Embryonic facial prominence (tissue), 1 donor: Measurements from ENCODE around the gene RARA.

Experiments
- DNase-seq: peaks from one replicate; pipeline ENCODE4 v3.0.0-alpha.2; 2016; ENCODE audit errors: extremely low spot score

Gene RARA

DNA sequence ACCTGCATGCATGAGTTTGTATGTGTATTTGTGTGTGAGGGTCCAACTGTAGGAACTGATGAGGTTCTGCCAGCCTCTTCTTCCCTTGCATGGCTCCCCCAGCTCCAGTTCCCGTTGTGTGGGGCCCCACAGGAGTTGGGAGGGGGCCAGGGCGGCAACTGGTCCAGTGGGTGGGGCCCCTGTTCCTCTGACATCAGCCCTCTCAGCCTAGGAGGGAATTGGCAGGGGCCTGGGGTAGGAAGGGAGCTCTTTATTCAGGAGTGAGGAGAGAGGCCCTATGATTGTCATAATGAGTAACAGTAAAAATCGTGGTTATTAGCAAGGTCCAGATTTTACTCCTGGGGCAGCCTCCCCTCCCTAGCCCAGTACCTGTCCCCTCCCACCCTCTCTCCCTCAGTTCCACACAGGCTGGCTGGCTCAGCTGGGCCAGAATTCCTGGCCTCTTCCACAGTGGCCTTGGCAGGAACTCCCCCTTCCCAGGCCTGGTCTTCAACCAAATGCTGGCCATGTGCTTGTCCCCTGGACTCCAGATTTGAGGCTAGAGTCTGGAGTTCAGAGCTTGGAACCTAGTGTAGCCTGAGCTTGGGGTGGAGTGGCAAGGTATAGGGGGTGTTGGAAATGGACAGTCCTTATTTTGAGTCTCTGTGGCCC is 18.9 kb downstream of the RARA start:
- DNase-seq: no peak

GRCh38 chr17:40328386-40328766 is 19.4 kb downstream of the RARA start:
- no peak for DNase-seq

- DNase-seq: no peak
Observed at GRCh38 chr17:40329839-40330794, 21.1 kb downstream of the RARA start.

GRCh38 chr17:40330850-40331470 is 22.0 kb downstream of the RARA start:
- DNase-seq: no peak

DNA sequence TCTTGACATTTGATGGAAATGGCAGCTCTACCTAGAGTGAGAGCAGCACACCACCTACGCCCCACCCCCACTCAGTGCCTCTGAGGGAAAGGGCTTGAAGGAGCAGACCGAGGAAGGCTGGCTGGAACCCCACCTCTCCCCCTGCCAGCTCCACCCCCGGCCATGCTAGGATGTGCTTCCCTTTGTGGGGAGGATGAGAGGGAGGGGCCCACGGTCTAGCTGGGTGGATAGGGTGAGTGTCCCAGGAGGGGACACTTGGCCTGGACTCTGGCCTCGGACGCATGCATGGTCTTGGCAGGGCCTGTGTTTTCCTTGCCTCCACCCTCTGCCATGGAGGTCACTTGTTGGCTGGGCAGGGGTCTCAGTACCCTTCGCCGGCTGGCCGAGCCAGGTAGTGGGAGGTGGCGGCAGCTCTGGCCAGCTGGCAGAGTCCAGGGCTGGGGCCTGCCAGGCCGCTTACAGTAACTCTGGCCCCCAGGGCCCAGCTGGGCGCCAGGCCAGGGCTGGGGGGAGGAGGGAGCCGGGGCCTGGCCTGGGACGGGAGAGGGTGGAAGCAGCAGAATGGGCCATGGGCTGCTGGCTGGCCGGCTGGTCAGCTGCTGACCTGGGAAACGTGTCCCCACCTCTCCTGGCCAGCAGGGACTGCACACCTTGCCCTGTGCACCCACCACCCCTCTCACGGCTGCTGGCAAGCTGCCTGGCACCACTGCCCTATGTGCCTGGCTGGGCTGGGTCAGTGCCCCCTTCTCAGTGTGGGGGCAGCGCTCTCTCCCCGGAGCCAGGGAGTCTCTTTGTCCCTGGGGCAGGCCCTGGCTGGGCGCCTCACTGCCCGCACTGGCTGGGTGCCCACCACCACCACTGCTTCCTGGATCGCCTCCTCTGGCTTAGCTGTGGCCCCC is 23.0 kb downstream of the RARA start:
- DNase-seq: no peak

- DNase-seq: no peak
Observed at GRCh38 chr17:40333781-40334448, 24.9 kb downstream of the RARA start.

- DNase-seq: no peak
Observed at GRCh38 chr17:40335620-40336019, 26.6 kb downstream of the RARA start.

DNA sequence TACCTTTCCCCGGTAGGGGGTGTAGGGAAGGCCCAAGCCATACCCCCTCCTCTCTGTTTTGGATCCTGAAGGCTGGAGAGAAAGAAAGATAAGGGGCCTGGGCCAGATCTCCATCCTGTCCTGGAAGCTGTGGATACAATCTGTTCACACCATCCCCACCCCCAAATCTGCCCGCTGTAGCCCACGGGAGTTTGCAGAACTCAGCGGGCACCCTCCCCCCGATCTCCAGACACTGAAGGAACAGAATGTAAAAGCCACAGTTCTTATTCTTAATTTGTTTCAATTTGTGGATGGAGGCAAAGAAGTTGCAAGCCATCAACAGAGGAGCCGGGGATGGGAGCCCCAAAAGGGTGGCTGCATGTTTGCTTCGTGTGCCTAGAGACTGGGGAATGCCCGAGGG is 28.4 kb downstream of the RARA start:
- no peak for DNase-seq

DNA sequence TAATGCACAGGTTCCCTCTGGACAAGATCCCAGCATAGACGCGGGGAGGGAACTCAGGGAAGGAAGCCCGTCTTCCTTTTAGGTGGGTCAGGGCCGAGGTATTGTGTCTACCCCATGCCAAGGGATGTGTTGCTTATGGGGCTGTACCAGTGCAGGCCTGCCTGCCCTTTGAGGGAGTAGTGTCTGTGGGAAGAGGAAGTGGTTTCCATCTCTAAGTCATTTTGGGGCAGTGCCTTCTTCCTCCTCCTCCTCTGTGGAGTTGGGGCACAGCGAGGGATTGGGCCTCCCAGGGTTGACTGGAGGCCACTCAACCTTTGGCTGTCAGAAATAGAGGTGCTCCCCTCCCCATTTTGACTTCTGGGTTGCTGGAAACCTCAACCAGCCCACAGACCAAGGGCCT is 29.1 kb downstream of the RARA start:
- no peak for DNase-seq

DNA sequence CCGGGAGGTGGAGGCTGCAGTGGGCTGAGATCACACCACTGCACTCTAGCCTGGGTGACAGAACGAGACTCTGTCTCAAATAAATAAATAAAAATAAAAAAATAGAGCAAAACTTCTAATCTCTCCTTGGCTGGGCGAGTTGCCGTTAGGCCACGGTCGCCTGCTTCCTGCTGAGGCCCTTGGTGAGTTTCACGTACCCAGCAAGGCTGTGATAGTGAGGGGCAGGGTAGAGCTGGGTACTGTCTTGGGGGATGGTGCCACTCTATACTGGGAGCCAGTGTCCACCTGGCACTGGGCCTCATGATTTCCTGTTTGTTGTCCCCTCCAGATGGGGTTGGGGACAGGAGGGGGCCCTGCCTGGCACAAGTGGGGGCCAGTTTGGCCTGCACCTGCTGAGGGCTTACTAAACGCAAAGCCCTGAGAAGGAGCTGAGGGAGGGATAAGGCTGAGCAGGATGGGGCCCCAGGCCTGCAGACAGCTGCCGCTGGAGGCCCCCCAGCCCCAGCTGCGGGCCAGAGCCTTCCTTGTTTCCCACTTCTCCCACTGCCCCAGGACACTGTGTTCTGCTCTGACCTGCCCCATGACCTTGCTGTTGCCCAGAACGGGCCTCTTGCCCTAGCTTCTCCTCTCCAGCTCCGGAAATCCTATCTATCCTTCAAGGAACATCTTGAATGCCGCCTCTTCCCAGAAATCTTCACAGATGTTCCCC is 30.1 kb downstream of the RARA start:
- DNase-seq: no peak

- DNase-seq: no peak
Observed at GRCh38 chr17:40340327-40340726, 31.3 kb downstream of the RARA start.

DNA sequence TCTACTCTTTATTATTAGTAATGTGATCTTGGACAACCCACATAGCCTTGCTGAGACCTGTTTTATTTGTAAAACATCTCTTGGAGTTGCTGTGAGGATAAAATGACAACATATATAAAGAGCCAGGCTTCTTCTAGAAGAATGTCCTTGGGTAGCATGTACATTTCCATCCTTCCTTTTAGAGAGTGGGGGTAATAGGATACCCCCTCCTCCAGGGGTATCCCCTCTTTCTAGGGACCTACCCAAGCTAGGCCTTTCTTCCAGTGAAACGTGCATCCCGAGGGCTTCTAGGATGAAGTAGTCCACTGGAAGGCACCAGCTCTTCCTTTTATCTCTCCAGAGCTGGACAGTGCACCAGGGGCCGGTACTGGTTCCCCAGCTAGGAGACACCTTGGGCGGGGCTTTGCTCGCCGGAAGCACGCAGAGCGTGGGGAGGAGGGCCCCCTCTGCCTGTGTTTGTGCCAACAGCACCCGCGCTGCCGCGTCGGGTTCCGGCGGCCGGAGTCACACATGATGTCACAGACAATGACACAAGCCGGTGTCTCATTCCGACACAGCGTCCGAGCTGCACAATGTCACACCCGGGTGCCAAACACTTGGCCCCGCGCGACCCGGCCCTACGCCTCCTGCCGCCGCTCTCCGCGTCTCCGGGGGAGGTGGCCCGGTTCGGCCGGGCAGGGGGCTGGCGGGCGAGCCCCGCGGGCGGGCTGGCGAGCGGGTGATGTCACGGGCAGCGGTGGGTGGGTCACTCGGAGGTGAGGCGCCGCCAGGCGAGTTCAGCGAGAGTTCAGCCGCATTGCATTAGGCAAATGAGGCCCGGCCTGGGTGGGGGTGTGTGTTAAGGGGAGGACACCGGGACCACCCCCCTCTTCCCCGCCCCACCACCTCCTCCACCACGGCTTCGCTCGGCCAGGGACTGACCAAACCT is 32.2 kb downstream of the RARA start:
- DNase-seq: no peak

DNA sequence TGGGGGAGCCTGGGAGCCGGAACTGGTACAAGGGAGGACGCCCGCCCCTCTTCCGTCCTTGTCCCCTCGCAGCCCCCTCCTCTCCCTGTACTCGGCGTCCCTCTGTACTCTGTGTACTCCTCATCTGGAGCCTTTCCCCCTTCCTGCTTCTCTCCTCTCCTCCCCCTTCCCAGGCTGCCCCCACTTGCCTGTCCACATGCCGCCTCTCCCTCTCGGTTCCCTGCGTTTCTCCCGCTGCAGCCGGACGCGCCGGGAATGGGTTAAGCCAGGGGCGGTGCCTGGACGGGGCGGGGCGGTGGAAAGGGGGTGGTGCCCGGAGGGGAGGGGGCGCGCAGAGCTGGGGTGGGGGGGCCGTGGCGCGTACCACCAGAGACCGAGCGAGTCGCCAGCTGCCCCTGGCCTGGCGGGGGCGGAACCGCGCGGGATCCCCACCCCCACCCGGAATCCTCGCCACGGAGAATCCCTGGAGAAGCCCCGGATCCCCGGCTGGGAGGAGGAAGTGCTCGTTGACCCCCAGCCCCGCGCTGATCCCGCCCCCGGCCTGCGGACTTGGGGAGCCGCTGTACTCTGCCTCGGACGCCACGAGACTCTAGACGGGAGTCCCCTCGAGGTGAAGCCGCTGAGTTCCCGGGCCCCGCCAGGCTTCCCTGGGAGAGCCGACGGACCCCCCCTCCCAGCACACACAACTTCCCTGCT is 33.0 kb downstream of the RARA start:
- DNase-seq: no peak

- no peak for DNase-seq
Observed at GRCh38 chr17:40342504-40343218, 33.7 kb downstream of the RARA start.

DNA sequence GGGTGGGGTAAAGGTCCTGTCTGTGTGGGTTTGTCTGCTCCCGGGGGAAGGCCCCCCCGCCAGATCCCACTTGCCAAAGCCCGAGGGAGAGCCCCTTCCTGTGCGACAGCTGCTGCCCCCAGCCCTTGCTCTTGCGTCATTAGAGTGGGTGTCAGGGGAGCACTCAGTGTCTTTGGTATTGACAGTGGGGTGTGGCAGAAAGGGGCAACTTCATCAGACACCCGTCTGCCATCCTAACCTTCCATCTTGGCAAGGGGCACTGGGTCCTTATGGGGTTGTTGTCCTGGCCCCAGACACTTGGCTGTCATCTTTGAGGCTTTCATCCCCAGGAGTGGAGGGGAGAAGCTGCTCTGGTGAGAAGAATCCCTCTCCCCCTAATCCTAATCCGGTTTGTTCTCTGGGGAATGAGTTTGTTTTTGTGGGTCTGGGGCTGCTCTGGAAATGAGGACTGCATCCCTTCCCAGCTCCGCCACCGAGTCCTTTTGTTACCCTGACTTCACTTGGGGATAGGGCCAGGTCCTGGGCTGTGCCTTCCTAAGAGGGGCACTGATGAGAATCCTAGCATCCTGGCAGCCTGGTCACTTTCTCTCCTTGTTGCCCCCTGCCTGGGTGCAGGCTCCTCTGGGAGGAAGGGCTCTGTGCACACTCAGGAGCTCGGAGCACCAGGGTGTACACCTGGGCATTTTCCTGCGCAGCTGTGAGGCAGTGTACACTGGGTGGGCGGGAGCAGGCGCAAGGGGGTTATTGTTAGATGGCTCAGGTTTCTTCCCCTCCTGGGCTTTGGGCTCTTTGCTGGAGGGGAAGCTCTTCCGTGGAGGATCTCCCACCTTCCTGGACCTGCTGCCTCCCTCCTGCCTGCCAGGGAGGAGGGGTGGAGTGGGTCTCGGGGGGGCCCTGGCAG is 34.5 kb downstream of the RARA start:
- no peak for DNase-seq

DNA sequence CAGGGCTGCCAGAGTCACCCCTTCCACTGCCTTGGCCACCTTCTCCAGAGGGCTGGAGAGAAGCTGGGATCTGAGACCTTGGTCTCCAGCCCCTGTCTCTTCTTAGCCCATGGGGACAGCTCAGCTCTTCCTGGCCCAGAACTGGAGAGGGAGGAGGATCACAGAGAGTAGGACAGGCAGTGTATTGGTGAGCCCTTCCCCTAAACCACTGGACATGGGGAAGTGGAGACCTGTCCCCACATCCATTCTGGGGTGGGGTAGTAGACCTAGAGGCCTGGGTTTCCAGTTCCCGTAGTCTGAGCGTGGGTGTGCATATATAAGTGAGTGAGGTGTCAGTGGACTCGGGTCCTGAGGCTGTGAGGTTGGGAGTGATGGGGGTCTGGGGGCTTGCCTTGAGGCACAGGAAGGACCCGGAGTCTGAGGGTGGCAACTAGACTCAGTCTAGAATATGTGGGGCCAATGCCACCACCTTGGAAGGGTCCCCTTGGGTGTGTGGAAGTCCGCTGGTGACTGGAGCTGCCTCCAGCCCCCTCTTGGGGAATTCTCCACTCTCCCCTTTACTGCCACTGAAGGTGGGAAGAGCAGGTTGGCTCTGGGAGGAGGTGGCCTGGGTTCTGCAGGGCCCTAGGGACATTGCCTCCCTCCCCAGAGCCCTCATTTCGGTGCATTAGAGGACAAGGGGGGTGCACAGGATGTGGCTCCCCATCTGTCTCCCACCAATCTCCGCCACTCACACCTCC is 35.6 kb downstream of the RARA start:
- no peak for DNase-seq
